Fibroblast of the aortic adventitia (primary cell): ENCODE measurements around the gene SMAD9. TPM values are rescaled to one million over a fixed set of nuclear protein-coding genes. Genes with fewer than 3 reads are reported as not detected.

ENCODE experiments used
- DNase-seq: peaks from one replicate; pipeline ENCODE4 v3.0.0-alpha.2; 2010; ENCODE audit warnings: low read depth
- H3K4me3 ChIP-seq: 2 replicates; pipeline ENCODE4 v1.5.1; 2011; ENCODE audit warnings: low read depth, mild to moderate bottlenecking, control low read depth, low read length, moderate library complexity
- total RNA-seq: library from RNA; depleted of rRNA; stranded (reverse); fragments of >200 nt; gene quantifications from 2 replicates; pipeline ENCODE4 v1.2.3, GENCODE V29; 2012; ENCODE audit warnings: low replicate concordance
- TF ChIP-seq, protein P1 (sequence below): IDR thresholded peaks from 2 replicates; pipeline ENCODE4 v1.5.1; 2011; ENCODE audit warnings: mild to moderate bottlenecking, low read length, control low read depth, inconsistent platforms; ENCODE audit not compliant: insufficient read depth

The SMAD9 gene
- total RNA-seq, 1 donor: 8.2 TPM

DNA sequence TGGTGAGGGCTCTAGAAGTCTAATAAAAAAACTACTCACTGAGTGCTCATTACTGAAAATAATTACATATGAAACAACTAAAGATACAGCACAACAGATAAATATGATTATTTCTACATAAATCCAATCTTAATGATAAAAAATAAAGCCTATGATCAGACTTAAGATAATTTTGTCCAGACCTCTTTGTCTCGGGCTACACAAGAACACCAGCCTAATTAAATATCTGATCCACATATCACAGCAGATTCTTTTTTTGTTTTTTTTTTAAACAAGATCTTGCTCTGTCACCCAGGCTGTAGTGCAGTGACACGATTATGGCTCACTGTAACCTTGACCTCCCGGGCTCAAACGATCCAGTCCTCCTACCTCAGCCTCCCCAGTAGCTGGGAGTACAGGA is 30.3 kb upstream of the SMAD9 start:
- H3K4me3 ChIP-seq: no peak overlapping the region
- DNase-seq: no peak
- TF ChIP-seq, protein P1, sequence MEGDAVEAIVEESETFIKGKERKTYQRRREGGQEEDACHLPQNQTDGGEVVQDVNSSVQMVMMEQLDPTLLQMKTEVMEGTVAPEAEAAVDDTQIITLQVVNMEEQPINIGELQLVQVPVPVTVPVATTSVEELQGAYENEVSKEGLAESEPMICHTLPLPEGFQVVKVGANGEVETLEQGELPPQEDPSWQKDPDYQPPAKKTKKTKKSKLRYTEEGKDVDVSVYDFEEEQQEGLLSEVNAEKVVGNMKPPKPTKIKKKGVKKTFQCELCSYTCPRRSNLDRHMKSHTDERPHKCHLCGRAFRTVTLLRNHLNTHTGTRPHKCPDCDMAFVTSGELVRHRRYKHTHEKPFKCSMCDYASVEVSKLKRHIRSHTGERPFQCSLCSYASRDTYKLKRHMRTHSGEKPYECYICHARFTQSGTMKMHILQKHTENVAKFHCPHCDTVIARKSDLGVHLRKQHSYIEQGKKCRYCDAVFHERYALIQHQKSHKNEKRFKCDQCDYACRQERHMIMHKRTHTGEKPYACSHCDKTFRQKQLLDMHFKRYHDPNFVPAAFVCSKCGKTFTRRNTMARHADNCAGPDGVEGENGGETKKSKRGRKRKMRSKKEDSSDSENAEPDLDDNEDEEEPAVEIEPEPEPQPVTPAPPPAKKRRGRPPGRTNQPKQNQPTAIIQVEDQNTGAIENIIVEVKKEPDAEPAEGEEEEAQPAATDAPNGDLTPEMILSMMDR: no peak

DNA sequence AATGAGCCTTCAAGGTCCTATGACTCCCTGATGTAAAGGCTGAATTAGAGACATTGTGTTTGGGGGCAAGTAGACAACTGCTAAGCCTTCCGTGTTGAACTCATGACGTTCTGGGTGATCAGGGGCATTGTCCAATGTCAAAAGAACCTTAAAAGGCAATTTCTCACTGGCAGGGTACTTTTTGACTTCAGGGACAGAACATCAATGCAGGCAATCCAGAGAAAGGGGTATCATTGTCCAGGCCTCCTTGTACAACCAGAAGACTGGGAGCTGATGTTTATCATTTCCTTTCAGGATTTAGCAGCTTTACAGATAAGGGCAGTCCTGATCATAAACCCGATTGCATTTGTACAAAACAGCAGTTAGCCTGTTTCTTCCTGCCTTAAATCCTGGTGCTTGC is 25.0 kb upstream of the SMAD9 start:
- DNase-seq: no peak
- no peak overlapping the region for H3K4me3 ChIP-seq
- TF ChIP-seq, protein P1: no peak

DNA sequence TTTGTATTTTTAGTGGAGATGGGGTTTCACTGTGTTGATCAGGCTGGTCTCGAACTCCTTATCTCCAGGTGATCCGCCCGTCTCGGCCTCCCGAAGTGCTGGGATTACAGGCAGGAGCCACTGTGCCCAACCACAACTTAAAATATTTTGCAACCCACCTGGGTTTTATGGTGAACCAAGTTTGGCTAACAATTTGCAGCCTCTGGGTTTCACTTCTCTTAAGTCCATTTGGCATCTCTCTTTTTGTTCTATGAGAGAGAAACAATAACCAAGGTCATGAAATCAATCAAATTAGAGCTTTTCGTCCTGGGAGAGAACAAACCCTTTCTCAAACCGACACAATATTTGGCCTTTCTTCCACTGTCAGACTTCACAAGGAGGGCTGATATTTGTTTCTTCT is 5.6 kb upstream of the SMAD9 start:
- TF ChIP-seq, protein P1: no peak
- H3K4me3 ChIP-seq: no peak overlapping the region
- no peak for DNase-seq

DNA sequence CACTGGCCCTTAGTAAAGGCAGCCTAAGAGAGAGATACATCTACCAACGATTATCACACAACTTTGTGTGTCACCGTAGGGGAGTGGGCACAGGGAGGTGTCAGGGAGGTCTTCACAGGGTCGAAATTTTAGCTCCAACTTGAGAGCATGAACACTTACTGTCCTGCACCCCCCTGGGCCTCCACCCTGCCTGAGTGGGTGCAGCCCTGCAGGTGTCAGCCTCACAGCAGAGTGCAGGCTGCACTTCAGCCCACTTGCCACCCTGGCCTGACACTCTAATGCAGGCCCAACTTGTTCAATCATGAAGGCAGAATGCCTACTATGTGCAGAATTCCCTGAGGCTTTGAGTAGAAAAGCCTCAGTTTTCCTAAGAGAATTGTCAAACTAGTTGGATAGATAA is 4.0 kb upstream of the SMAD9 start:
- no peak for DNase-seq
- TF ChIP-seq, protein P1: no peak

DNA sequence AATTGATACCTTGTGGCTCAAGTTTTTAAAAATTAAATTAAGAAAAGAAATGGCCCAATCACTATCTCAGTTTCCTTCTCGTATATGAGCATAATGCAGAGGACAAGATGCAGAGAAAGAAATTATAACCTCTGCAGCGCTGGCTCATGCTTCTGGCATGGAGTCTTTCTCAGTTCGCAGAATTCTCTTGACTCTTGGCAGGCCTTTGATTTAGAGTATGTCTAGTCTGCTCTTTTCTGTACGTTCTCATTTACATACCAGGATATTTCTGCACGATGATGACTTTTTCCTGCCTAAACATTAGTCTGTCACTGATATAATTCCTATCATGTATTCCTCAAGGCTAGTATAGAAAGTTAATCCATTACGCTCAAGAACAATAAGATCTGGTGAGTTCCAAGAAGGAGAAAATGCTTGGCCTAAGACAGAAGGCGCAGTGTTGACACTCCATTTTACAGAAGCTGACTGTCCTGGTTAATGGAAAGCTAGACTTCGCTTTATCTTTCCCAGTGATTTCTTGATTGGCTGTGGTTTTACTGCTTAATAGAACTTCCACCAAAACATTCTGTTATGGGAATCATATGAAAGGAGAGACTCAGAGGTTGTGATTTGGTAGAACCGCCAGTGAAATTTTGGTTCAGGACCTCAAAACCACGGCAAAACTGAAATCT is 1.7 kb upstream of the SMAD9 start:
- no peak overlapping the region for H3K4me3 ChIP-seq
- TF ChIP-seq, protein P1: no peak
- no peak for DNase-seq

More for the DNA sequence above, 4.0 kb upstream of the SMAD9 start:
- H3K4me3 ChIP-seq: no peak overlapping the region

DNA sequence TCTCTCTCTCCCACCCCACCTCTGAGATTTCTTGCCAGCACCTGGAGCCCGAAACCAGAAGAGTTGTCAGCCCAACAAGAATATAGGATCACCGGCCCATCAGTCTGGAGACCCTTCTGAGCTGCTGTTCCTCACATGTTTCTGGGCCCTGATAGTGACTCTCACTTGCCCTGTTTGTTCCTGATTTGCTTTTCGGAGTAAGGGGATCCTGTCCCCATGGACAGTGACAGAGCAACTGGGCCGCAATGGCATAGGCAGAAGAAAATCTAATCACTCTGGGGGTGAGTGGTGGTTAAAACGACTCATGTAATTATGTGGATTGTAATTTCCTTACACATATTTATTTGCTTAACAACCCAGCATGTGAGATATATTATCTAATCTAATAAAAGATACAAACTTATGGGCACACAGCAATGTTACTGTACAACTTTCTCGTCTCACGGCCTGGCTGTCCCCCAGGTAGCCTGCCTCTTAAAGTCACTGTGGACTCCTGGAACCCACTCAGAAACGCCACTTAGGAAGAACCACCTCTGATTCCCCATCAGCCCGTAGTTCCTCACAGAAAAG is 663 bp upstream of the SMAD9 start:
- peak overlapping the region; percentile 80 for H3K4me3 ChIP-seq
- DNase-seq: no peak
- TF ChIP-seq, protein P1: no peak
